Progenitor cell of endocrine pancreas (in vitro differentiated cells): ENCODE data around the gene FOXD2. TPM values are rescaled to one million over a fixed set of nuclear protein-coding genes. Genes with fewer than 3 reads are reported as not detected.

Experiments used
- DNase-seq: peaks from one replicate; pipeline ENCODE4 v3.0.0; 2021; ENCODE audit warnings: low spot score; ENCODE audit not compliant: unreplicated experiment
- H3K27ac Mint-ChIP-seq: 2 replicates; pipeline ENCODE4 v1.8.0; 2021; ENCODE audit warnings: mild to moderate bottlenecking, moderate library complexity, mixed read lengths
- H3K27me3 Mint-ChIP-seq: 2 replicates; pipeline ENCODE4 v1.8.0; 2021; ENCODE audit warnings: mixed read lengths
- H3K36me3 Mint-ChIP-seq: 2 replicates; pipeline ENCODE4 v1.8.0; 2022; ENCODE audit warnings: mixed read lengths; ENCODE audit not compliant: insufficient read depth
- H3K4me1 Mint-ChIP-seq: 2 replicates; pipeline ENCODE4 v1.8.0; 2021; ENCODE audit warnings: low read depth, mixed read lengths
- H3K4me3 Mint-ChIP-seq: 2 replicates; pipeline ENCODE4 v1.8.0; 2021; ENCODE audit warnings: low read depth, mild to moderate bottlenecking, moderate library complexity, mixed read lengths
- H3K9me3 Mint-ChIP-seq: 2 replicates; pipeline ENCODE4 v1.8.0; 2021; ENCODE audit warnings: low read depth, mixed read lengths
- total RNA-seq: library from RNA; stranded (reverse); gene quantifications from 2 replicates; pipeline ENCODE4 v1.2.1, GENCODE V29; 2021
- TF ChIP-seq, protein P1 (sequence below): fragments of 200-600 bp; sonication (generic); IDR thresholded peaks from one replicate; pipeline ENCODE4 v1.5.0; 2021; ENCODE audit warnings: antibody characterized with exemption, mild to moderate bottlenecking; ENCODE audit not compliant: unreplicated experiment

The FOXD2 gene
- total RNA-seq, 1 donor from 2014 or later = 0.05 TPM

DNA sequence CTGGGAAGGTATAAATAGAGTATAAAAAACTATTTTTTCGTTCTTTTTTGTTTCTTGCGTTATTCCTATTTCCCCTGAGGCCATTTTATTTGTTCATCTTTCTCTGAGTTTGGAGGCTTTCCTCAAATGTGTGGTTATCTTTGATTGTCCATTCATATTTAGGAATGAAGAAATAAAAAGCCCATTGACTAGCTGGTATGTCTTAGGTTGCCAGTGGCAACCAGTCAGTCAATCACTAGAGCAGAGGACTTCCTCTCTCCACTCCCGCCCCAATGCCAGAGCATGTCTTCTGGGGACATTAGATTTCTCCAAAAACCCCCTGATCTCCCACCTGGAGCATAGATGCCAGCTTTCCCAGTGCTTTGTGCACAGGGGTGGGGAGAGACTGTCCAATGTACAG lies 42.4 kb upstream of the FOXD2 start:
- no peak overlapping the region for H3K4me3 Mint-ChIP-seq
- H3K9me3 Mint-ChIP-seq = no peaks in the 10 kb centered on the region
- H3K27ac Mint-ChIP-seq = no peak overlapping the region
- TF ChIP-seq, protein P1, sequence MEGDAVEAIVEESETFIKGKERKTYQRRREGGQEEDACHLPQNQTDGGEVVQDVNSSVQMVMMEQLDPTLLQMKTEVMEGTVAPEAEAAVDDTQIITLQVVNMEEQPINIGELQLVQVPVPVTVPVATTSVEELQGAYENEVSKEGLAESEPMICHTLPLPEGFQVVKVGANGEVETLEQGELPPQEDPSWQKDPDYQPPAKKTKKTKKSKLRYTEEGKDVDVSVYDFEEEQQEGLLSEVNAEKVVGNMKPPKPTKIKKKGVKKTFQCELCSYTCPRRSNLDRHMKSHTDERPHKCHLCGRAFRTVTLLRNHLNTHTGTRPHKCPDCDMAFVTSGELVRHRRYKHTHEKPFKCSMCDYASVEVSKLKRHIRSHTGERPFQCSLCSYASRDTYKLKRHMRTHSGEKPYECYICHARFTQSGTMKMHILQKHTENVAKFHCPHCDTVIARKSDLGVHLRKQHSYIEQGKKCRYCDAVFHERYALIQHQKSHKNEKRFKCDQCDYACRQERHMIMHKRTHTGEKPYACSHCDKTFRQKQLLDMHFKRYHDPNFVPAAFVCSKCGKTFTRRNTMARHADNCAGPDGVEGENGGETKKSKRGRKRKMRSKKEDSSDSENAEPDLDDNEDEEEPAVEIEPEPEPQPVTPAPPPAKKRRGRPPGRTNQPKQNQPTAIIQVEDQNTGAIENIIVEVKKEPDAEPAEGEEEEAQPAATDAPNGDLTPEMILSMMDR = no peak
- DNase-seq = no peak
- peaks cover 40% of the 10 kb centered on the region for H3K27me3 Mint-ChIP-seq
- no peaks in the 10 kb centered on the region for H3K36me3 Mint-ChIP-seq
- peaks cover 8% of the 10 kb centered on the region for H3K4me1 Mint-ChIP-seq

DNA sequence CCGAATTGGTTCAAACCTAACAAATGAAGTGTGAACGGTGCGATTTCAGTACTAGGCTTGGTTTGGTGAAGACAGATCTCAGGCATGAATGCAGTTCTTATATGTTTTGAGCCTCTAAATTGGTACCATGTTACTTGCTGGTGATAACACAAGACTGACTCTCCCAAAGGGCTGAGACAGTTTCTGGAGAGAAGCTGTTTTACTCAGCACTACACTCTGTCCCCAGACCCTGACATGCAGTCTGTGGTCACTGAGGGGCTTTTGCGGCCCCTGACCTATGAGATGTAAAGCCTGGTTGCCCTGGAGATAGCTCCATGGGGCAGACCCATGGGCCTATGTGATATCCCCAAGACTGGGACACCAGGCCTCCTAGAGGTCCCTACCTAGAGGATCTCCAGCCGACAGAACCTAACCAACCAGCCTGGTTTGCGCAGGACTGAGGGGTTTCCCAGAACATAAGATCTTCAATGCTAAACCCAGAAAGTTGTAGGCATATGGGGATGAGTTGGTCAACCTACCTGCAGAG lies 41.1 kb upstream of the FOXD2 start:
- no peak overlapping the region for H3K27ac Mint-ChIP-seq
- TF ChIP-seq, protein P1 = no peak
- peaks cover 53% of the 10 kb centered on the region for H3K27me3 Mint-ChIP-seq
- no peaks in the 10 kb centered on the region for H3K4me1 Mint-ChIP-seq
- no peaks in the 10 kb centered on the region for H3K9me3 Mint-ChIP-seq
- DNase-seq = no peak
- no peaks in the 10 kb centered on the region for H3K36me3 Mint-ChIP-seq
- H3K4me3 Mint-ChIP-seq = no peak overlapping the region

DNA sequence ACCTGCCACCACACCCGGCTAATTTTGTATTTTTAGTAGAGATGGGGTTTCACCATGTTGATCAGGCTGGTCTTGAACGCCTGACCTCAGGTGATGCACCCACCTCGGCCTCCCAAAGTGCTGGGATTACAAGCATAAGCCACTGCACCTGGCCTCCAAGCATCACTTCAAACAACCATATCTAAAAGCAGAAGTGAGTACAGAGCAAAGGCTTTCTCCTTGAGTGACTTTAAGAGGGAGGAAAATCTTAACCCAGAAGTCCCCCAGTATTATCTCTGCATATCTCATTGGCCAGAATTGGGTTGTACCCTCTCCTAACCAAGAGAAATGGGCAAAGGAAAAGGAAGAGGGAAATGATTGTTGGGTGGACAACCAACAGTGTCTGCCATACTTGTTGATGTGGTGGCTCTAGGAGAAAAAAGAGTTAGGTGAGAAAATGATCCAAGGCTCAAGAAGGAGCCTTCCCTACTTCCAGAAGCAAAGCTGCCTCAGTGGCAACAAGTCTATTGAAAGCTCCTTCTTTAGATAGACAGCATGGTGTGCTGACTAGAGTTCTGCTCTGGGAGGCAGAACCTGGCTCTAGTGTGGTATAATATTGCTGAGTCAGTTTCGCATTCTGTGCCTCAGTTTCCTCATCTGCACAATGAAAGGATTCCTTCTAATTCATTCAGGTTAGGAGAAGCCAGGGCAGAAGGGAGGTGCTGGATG lies 38.6 kb upstream of the FOXD2 start:
- Mint-ChIP-seq H3K4me3 (no peak overlapping the region), H3K9me3 (no peaks in the 10 kb centered on the region), H3K27ac (no peak overlapping the region), H3K4me1 (peaks cover 4% of the 10 kb centered on the region), H3K27me3 (peaks cover 55% of the 10 kb centered on the region), H3K36me3 (no peaks in the 10 kb centered on the region)
- TF ChIP-seq, protein P1 = no peak
- DNase-seq = no peak

DNA sequence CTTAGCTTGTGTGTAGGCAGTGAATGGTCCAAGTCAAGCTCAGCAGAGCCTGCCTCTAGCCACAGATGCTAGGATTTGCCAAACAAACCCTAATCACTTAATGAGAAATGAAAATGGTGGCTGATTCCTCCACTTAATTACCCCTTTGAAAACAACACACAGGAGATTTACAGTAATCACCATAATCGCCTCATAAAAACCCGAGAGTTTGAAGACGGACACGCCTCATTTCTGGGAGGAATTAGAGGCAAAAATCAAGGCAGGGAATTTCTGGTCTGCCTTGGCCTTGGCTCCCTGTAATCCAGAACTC lies 38.0 kb upstream of the FOXD2 start:
- Mint-ChIP-seq H3K4me1 (peaks cover 4% of the 10 kb centered on the region), H3K9me3 (no peaks in the 10 kb centered on the region), H3K27me3 (peaks cover 52% of the 10 kb centered on the region), H3K4me3 (no peak overlapping the region), H3K36me3 (no peaks in the 10 kb centered on the region), H3K27ac (no peak overlapping the region)
- TF ChIP-seq, protein P1 = no peak
- DNase-seq = no peak

DNA sequence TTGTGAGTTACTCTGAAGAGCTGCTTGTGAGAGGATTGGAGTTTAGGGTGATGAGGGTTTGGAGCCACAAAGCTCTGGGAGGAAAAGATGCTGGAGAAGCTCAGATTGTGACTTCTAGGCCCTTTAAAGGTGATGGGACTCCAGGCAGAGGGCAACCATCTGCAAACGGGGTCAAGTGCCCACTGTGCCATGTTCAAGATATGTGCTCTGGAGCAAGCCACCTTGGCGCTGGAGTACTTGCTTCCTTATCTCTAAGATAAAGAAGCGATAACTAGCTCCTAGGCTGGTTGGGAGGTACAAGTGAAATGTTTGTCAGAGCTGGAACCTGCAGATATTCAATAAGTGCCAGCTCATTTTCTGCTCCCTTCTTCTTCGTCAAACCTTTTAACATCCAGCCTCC lies 36.1 kb upstream of the FOXD2 start:
- H3K9me3 Mint-ChIP-seq = no peaks in the 10 kb centered on the region
- H3K27me3 Mint-ChIP-seq = peaks cover 54% of the 10 kb centered on the region
- no peaks in the 10 kb centered on the region for H3K36me3 Mint-ChIP-seq
- H3K4me1 Mint-ChIP-seq = peaks cover 4% of the 10 kb centered on the region
- TF ChIP-seq, protein P1 = no peak
- H3K4me3 Mint-ChIP-seq = no peak overlapping the region
- no peak overlapping the region for H3K27ac Mint-ChIP-seq
- DNase-seq = no peak
